HepG2 (cell line): Measurements from ENCODE around the gene KDM5B. TPM values are rescaled to one million over a fixed set of nuclear protein-coding genes. Genes with fewer than 3 reads are reported as not detected.
A peak's percentile ranks its signal among the peaks of the same experiment; 100 is the strongest.

Experiments
- BRCA1 ChIP-seq: sonication (generic); formaldehyde crosslinking; IDR thresholded peaks from 2 replicates; pipeline ENCODE4 v1.4.0; 2020; ENCODE audit warnings: missing genetic modification reagents
- CC2D1A ChIP-seq: sonication (generic); formaldehyde crosslinking; IDR thresholded peaks from 2 replicates; pipeline ENCODE4 v1.8.1; 2023; ENCODE audit warnings: mild to moderate bottlenecking, missing genetic modification reagents
- CHCHD3 ChIP-seq: sonication (generic); formaldehyde crosslinking; IDR thresholded peaks from 2 replicates; pipeline ENCODE4 v1.8.0; 2022; ENCODE audit warnings: mild to moderate bottlenecking, missing genetic modification reagents, moderate library complexity
- GZF1 ChIP-seq: sonication (generic); formaldehyde crosslinking; IDR thresholded peaks from 2 replicates; pipeline ENCODE4 v1.5.1; 2020; ENCODE audit warnings: mild to moderate bottlenecking, missing genetic modification reagents
- MAFG ChIP-seq: sonication (generic); formaldehyde crosslinking; IDR thresholded peaks from 2 replicates; pipeline ENCODE4 v1.5.1; 2020; ENCODE audit warnings: mild to moderate bottlenecking, missing genetic modification reagents
- MEIS2 ChIP-seq: sonication (generic); formaldehyde crosslinking; IDR thresholded peaks from 2 replicates; pipeline ENCODE4 v1.9.0; 2021; ENCODE audit warnings: mild to moderate bottlenecking, missing genetic modification reagents
- PAX8 ChIP-seq: sonication (generic); formaldehyde crosslinking; IDR thresholded peaks from 2 replicates; pipeline ENCODE4 v1.8.0; 2022; ENCODE audit warnings: mild to moderate bottlenecking, missing genetic modification reagents, borderline replicate concordance
- RBAK ChIP-seq: sonication (generic); formaldehyde crosslinking; IDR thresholded peaks from 2 replicates; pipeline ENCODE4 v1.5.1; 2020; ENCODE audit warnings: mild to moderate bottlenecking, missing genetic modification reagents
- SIN3A ChIP-seq: IDR thresholded peaks from 2 replicates; pipeline ENCODE4 v1.6.1; 2011; ENCODE audit warnings: low read depth, mild to moderate bottlenecking, control low read depth, low read length, borderline replicate concordance
- SNAPC5 ChIP-seq: sonication (generic); formaldehyde crosslinking; IDR thresholded peaks from 2 replicates; pipeline ENCODE4 v1.8.1; 2023; ENCODE audit warnings: mild to moderate bottlenecking, missing genetic modification reagents, borderline replicate concordance
- SP5 ChIP-seq: IDR thresholded peaks from 2 replicates; pipeline ENCODE4 v1.6.1; 2016; ENCODE audit warnings: low read depth, borderline replicate concordance
- SRF ChIP-seq: IDR thresholded peaks from 2 replicates; pipeline ENCODE4 v1.6.1; 2011; ENCODE audit warnings: mild to moderate bottlenecking, low read depth, low read length, moderate library complexity
- ZNF282 ChIP-seq: fragments of 450-650 bp; IDR thresholded peaks from 2 replicates; pipeline ENCODE4 v1.6.1; 2018; ENCODE audit not compliant: partially characterized antibody
- ZNF382 ChIP-seq: sonication (generic); formaldehyde crosslinking; IDR thresholded peaks from 2 replicates; pipeline ENCODE4 v1.5.0; 2020; ENCODE audit warnings: missing genetic modification reagents, mild to moderate bottlenecking, borderline replicate concordance
- ZNF431 ChIP-seq: sonication (generic); formaldehyde crosslinking; IDR thresholded peaks from 2 replicates; pipeline ENCODE4 v1.9.0; 2022; ENCODE audit warnings: missing genetic modification reagents, low read depth, mild to moderate bottlenecking, borderline replicate concordance
- ZNF501 ChIP-seq: sonication (generic); formaldehyde crosslinking; IDR thresholded peaks from 2 replicates; pipeline ENCODE4 v1.5.1; 2020; ENCODE audit warnings: mild to moderate bottlenecking, moderate library complexity, missing genetic modification reagents
- ZNF609 ChIP-seq: sonication (generic); formaldehyde crosslinking; IDR thresholded peaks from 2 replicates; pipeline ENCODE4 v1.4.0; 2020; ENCODE audit warnings: mild to moderate bottlenecking, missing genetic modification reagents, borderline replicate concordance
- ZSCAN5A ChIP-seq: sonication (generic); formaldehyde crosslinking; IDR thresholded peaks from 2 replicates; pipeline ENCODE4 v1.8.0; 2022; ENCODE audit warnings: mild to moderate bottlenecking, missing genetic modification reagents, borderline replicate concordance
- polyA plus RNA-seq, 8 experiments: library from polyadenylated mRNA; depleted of rRNA in 3 of 8; stranded (reverse) in 7 of 8; unstranded in 1 of 8; fragments of >200 nt; fragmentation: Illumina TruSeq in 4 of 8; extraction: Trizol in 4 of 8; gene quantifications; 2 replicates each; pipeline versions ENCODE4 v1.2.1 to v1.2.3, GENCODE V29; 2011 to 2016; ENCODE audit warnings: low read depth in 4 of 8, missing spikeins in 1 of 8, mixed read lengths in 1 of 8; ENCODE audit not compliant: insufficient read depth in 1 of 8
- total RNA-seq, 5 experiments: library from RNA; depleted of rRNA; stranded (reverse); fragments of >200 nt; fragmentation: Illumina TruSeq; extraction: Trizol; gene quantifications; 2 replicates each; pipeline ENCODE4 v1.2.3, GENCODE V29; 2016; ENCODE audit warnings: low read depth in 1 of 5
- TF ChIP-seq, protein P1 (sequence below): sonication (generic); formaldehyde crosslinking; IDR thresholded peaks from 2 replicates; pipeline ENCODE4 v1.4.0; 2020; ENCODE audit warnings: mild to moderate bottlenecking, missing genetic modification reagents

The KDM5B gene
- total and polyA plus RNA-seq, 2 of the 13 experiments (the other 11 are each of a cell fraction or from before 2014, with no cell fraction given) = 34.2 to 35.4 TPM

GRCh38 chr1:202810615-202811295, 2.5 kb upstream of the KDM5B start, which contains the start of gene PCAT6 (continued):
- TF ChIP-seq SIN3A = peak; percentile 99
- no peak for TF ChIP-seq ZNF382 (CRISPR knock-in tag)
- TF ChIP-seq MAFG = no peak
- no peak for TF ChIP-seq BRCA1 (CRISPR knock-in tag)
- no peak for TF ChIP-seq RBAK (CRISPR knock-in tag)
- TF ChIP-seq CC2D1A (CRISPR knock-in tag) = no peak
- no peak for TF ChIP-seq SRF
- TF ChIP-seq SNAPC5 (CRISPR knock-in tag) = 0 out of 2 replicates have a peak, but pooled peaks have one; percentile 77
- TF ChIP-seq, protein P1, sequence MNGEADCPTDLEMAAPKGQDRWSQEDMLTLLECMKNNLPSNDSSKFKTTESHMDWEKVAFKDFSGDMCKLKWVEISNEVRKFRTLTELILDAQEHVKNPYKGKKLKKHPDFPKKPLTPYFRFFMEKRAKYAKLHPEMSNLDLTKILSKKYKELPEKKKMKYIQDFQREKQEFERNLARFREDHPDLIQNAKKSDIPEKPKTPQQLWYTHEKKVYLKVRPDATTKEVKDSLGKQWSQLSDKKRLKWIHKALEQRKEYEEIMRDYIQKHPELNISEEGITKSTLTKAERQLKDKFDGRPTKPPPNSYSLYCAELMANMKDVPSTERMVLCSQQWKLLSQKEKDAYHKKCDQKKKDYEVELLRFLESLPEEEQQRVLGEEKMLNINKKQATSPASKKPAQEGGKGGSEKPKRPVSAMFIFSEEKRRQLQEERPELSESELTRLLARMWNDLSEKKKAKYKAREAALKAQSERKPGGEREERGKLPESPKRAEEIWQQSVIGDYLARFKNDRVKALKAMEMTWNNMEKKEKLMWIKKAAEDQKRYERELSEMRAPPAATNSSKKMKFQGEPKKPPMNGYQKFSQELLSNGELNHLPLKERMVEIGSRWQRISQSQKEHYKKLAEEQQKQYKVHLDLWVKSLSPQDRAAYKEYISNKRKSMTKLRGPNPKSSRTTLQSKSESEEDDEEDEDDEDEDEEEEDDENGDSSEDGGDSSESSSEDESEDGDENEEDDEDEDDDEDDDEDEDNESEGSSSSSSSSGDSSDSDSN (CRISPR knock-in tag) = peak; percentile 85
- no peak; the same call in 1 of the 2 replicates for TF ChIP-seq ZNF431 (CRISPR knock-in tag)
- TF ChIP-seq MEIS2 = peak; percentile 81
- TF ChIP-seq ZNF282 = no peak
- TF ChIP-seq ZSCAN5A (CRISPR knock-in tag) = peak; percentile 76; the same call in 1 of the 2 replicates
- 0 out of 2 replicates have a peak, but pooled peaks have one; percentile 53 for TF ChIP-seq GZF1
- no peak for TF ChIP-seq ZNF609 (CRISPR knock-in tag)
- peak; percentile 93 for TF ChIP-seq SP5 (CRISPR knock-in tag)
- no peak; the same call in 1 of the 2 replicates for TF ChIP-seq PAX8 (CRISPR knock-in tag)
- peak; percentile 86 for TF ChIP-seq ZNF501
- TF ChIP-seq CHCHD3 (CRISPR knock-in tag) = no peak
